IMR-90 (cell line): Measurements from ENCODE around the gene SLC2A10. TPM values are rescaled to one million over a fixed set of nuclear protein-coding genes. Genes with fewer than 3 reads are reported as not detected.

Experiments
- ATAC-seq: fragments of 200-7000 bp; cut with Tn5 transposase; 2 replicates; pipeline ENCODE4 v1.9.1; 2020; ENCODE audit warnings: low read depth, mild to moderate bottlenecking, moderate library complexity
- BruUV-seq: library from RNA; stranded (reverse); fragments of 400-500 nt; replicated peaks from 2 replicates; lab custom pipeline; 2021; lab: Mats Ljungman, UMichigan
- CTCF ChIA-PET: fragments of 300-600 bp; formaldehyde crosslinking; extraction: SDS; loops from one replicate; lab custom pipeline; 2021; ENCODE audit warnings: antibody characterized with exemption; lab: Yijun Ruan, JAX
- POLR2A ChIA-PET: fragments of 300-600 bp; sonication (Branson Sonifier 250); formaldehyde crosslinking; loops from one replicate; lab custom pipeline; 2022; ENCODE audit warnings: antibody characterized with exemption; ENCODE audit not compliant: unreplicated experiment; lab: Charles Lee
- DNase-seq: peaks from one replicate; pipeline ENCODE4 v3.0.0; 2013
- H2AFZ ChIP-seq: replicated peaks from 2 replicates; pipeline ENCODE3; 2013; ENCODE audit warnings: low read length, mild to moderate bottlenecking; ENCODE audit not compliant: poor library complexity
- H2AK5ac ChIP-seq: 2 replicates; pipeline ENCODE4 v1.6.1; 2013; ENCODE audit warnings: low read depth, low read length, inconsistent platforms
- H2AK9ac ChIP-seq: replicated peaks from 2 replicates; pipeline ENCODE3; 2013; ENCODE audit warnings: mild to moderate bottlenecking, low read depth, low read length, moderate library complexity; ENCODE audit not compliant: poor library complexity
- H2BK120ac ChIP-seq: 2 replicates; pipeline ENCODE4 v1.6.1; 2013; ENCODE audit warnings: low read depth, low read length, inconsistent platforms
- H2BK15ac ChIP-seq: 3 replicates; pipeline ENCODE4 v1.6.1; 2013; ENCODE audit warnings: low read depth, low read length, inconsistent platforms
- H2BK20ac ChIP-seq: 2 replicates; pipeline ENCODE4 v1.6.1; 2013; ENCODE audit warnings: low read depth, mild to moderate bottlenecking, inconsistent platforms, low read length, moderate library complexity
- H2BK5ac ChIP-seq: 2 replicates; pipeline ENCODE4 v1.6.1; 2013; ENCODE audit warnings: mild to moderate bottlenecking, low read depth, low read length, inconsistent platforms; ENCODE audit not compliant: poor library complexity, severe bottlenecking
- H3K14ac ChIP-seq: replicated peaks from 2 replicates; pipeline ENCODE4 v1.6.1; 2013; ENCODE audit warnings: low read depth, low read length, inconsistent platforms
- H3K18ac ChIP-seq: 2 replicates; pipeline ENCODE4 v1.6.1; 2013; ENCODE audit warnings: low read depth, low read length, control low read depth
- H3K23ac ChIP-seq: 2 replicates; pipeline ENCODE4 v1.6.1; 2013; ENCODE audit warnings: low read depth, low read length, inconsistent platforms
- H3K27ac ChIP-seq: 2 replicates; pipeline ENCODE4 v1.5.1; 2013; ENCODE audit warnings: mild to moderate bottlenecking, control low read depth, low read length; ENCODE audit not compliant: insufficient read depth
- H3K27me3 ChIP-seq: 2 replicates; pipeline ENCODE4 v1.6.1; 2013; ENCODE audit warnings: low read length; ENCODE audit not compliant: control insufficient read depth, insufficient read depth
- H3K36me3 ChIP-seq: 2 replicates; pipeline ENCODE4 v1.6.1; 2013; ENCODE audit warnings: low read length, mixed read lengths; ENCODE audit not compliant: control insufficient read depth, insufficient read depth
- H3K4ac ChIP-seq: 2 replicates; pipeline ENCODE4 v1.6.1; 2013; ENCODE audit warnings: low read depth, low read length, inconsistent platforms
- H3K4me1 ChIP-seq: 2 replicates; pipeline ENCODE4 v1.6.1; 2013; ENCODE audit warnings: low read length, mixed read lengths; ENCODE audit not compliant: control insufficient read depth, insufficient read depth
- H3K4me2 ChIP-seq: 2 replicates; pipeline ENCODE4 v1.6.1; 2013; ENCODE audit warnings: low read depth, mild to moderate bottlenecking, control low read depth, low read length, moderate library complexity
- H3K4me3 ChIP-seq: 2 replicates; pipeline ENCODE4 v1.5.1; 2013; ENCODE audit warnings: low read depth, mild to moderate bottlenecking, control low read depth, low read length, moderate library complexity; ENCODE audit not compliant: insufficient read depth
- H3K56ac ChIP-seq: 2 replicates; pipeline ENCODE4 v1.6.1; 2013; ENCODE audit warnings: low read length, inconsistent platforms; ENCODE audit not compliant: insufficient read depth; ENCODE audit errors: extremely low read depth
- H3K79me1 ChIP-seq, 2 experiments: 2 replicates each; pipeline ENCODE4 v1.6.1; 2013; ENCODE audit warnings: low read length in 2 of 2, inconsistent platforms in 1 of 2, low read depth in 1 of 2
- H3K9ac ChIP-seq: 2 replicates; pipeline ENCODE4 v1.6.1; 2013; ENCODE audit warnings: low read depth, low read length, control low read depth
- H3K9me1 ChIP-seq: 2 replicates; pipeline ENCODE4 v1.6.1; 2013; ENCODE audit warnings: low read length, inconsistent platforms; ENCODE audit not compliant: insufficient read depth
- H3K9me3 ChIP-seq: 2 replicates; pipeline ENCODE4 v1.6.1; 2013; ENCODE audit warnings: low read length; ENCODE audit not compliant: control insufficient read depth, insufficient read depth
- H4K20me1 ChIP-seq: 2 replicates; pipeline ENCODE4 v1.6.1; 2013; ENCODE audit warnings: low read length, inconsistent platforms; ENCODE audit not compliant: insufficient read depth
- H4K5ac ChIP-seq: 2 replicates; pipeline ENCODE4 v1.6.1; 2013; ENCODE audit warnings: mild to moderate bottlenecking, low read depth, low read length, control low read depth
- H4K8ac ChIP-seq, 2 experiments: 2 replicates each; pipeline ENCODE4 v1.6.1; 2013; ENCODE audit warnings: low read depth in 2 of 2, low read length in 2 of 2, control low read depth in 1 of 2, inconsistent platforms in 1 of 2
- H4K91ac ChIP-seq: 2 replicates; pipeline ENCODE4 v1.6.1; 2013; ENCODE audit warnings: low read depth, low read length, inconsistent platforms; ENCODE audit not compliant: insufficient read depth
- BHLHE40 ChIP-seq: fragments of 150-350 bp; IDR thresholded peaks from 2 replicates; pipeline ENCODE4 v1.6.1; 2016; ENCODE audit warnings: mild to moderate bottlenecking, low read depth, low read length
- CEBPB ChIP-seq: IDR thresholded peaks from 2 replicates; pipeline ENCODE4 v1.6.1; 2012; ENCODE audit warnings: low read depth, low read length, improper control_type of control experiment
- MAZ ChIP-seq: IDR thresholded peaks from 2 replicates; pipeline ENCODE4 v1.6.1; 2012; ENCODE audit warnings: low read depth, mild to moderate bottlenecking, low read length, improper control_type of control experiment, moderate library complexity, borderline replicate concordance
- NFE2L2 ChIP-seq: fragments of 150-350 bp; IDR thresholded peaks from 2 replicates; pipeline ENCODE4 v1.6.1; 2016; ENCODE audit warnings: low read depth, mild to moderate bottlenecking, low read length
- POLR2A ChIP-seq: IDR thresholded peaks from 2 replicates; pipeline ENCODE4 v1.6.1; 2012; ENCODE audit warnings: mild to moderate bottlenecking, low read depth, low read length
- SMC3 ChIP-seq: fragments of 150-350 bp; IDR thresholded peaks from 2 replicates; pipeline ENCODE4 v1.6.1; 2016; ENCODE audit warnings: low read depth, mild to moderate bottlenecking, antibody characterized with exemption, low read length, moderate library complexity
- WGBS, 2 experiments: methylation state at CpG; one replicate each; pipeline versions ENCODE4 v1.1.5 to v1.1.7; 2013; ENCODE audit warnings: missing lambda C conversion rate in 2 of 2; ENCODE audit not compliant: insufficient read length in 1 of 2; ENCODE audit errors: extremely low coverage in 2 of 2; 5-methylcytosine and 5-hydroxymethylcytosine counted together
- dilution Hi-C: fragments of 300-500 bp; cut with HindIII; formaldehyde crosslinking; loops from one replicate; pipeline ENCODE4 v1.14.3; 2018; ENCODE audit warnings: low sequenced_read_pairs; ENCODE audit not compliant: unreplicated experiment
- in situ Hi-C: fragments of 300-500 bp; cut with MboI; formaldehyde crosslinking; loops from 3 replicates; pipeline ENCODE4 v1.14.3; 2019; ENCODE audit warnings: low sequenced_read_pairs, inconsistent platforms, mixed read lengths
- intact Hi-C: fragments of 100-400 bp; cut with micrococcal nuclease; formaldehyde crosslinking; loops from 2 replicates; pipeline ENCODE4 v1.10.0; 2022
- polyA plus RNA-seq, 3 experiments: library from polyadenylated mRNA; depleted of rRNA; stranded (reverse); fragments of >200 nt; gene quantifications; 2 replicates each; pipeline ENCODE4 v1.2.3, GENCODE V29; 2012; ENCODE audit warnings: low replicate concordance in 1 of 3
- total RNA-seq: library from RNA; depleted of rRNA; stranded (reverse); fragments of >200 nt; gene quantifications from 2 replicates; pipeline ENCODE4 v1.2.3, GENCODE V29; 2012
- TF ChIP-seq, protein P1 (sequence below): conservative IDR thresholded peaks from 2 replicates; pipeline ENCODE4 v1.5.1; 2012; ENCODE audit warnings: mild to moderate bottlenecking, low read depth, low read length, improper control_type of control experiment

The SLC2A10 gene
- total and polyA plus RNA-seq, 2 of the 4 experiments (the other 2 are of a cell fraction): 15.2 to 22.0 TPM

DNA sequence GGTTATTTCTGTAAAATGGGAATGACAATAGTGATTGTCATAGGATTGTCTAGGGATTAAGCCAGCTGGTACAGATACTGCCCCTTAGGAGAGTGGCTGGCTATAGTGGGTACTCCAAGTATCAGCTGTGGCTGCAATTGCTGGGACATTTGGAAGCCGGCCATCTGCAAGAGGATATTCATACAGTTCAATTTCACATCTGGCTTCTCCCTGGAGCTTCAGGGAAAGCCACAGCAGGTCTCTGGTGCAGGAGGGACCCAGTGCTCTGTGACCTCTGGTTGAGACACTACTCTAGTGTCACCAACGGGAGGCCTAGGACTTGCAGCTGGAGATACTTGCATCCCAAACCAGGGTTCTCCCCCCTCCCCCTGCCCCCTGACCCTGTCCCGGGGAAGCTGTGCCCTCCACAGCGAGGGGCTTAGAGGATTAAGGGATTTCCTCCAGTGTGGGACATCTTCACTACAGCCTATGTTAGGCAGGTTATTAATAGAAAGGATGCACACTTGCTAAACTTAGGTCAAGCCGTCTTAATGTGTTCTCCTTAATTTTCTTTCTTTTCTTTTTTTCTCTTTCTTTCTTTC is 2.7 kb downstream of the SLC2A10 start:
- TF ChIP-seq POLR2A (no peak), BHLHE40 (no peak), NFE2L2 (no peak), MAZ (no peak), SMC3 (no peak), CEBPB (no peak)
- TF ChIP-seq, protein P1, sequence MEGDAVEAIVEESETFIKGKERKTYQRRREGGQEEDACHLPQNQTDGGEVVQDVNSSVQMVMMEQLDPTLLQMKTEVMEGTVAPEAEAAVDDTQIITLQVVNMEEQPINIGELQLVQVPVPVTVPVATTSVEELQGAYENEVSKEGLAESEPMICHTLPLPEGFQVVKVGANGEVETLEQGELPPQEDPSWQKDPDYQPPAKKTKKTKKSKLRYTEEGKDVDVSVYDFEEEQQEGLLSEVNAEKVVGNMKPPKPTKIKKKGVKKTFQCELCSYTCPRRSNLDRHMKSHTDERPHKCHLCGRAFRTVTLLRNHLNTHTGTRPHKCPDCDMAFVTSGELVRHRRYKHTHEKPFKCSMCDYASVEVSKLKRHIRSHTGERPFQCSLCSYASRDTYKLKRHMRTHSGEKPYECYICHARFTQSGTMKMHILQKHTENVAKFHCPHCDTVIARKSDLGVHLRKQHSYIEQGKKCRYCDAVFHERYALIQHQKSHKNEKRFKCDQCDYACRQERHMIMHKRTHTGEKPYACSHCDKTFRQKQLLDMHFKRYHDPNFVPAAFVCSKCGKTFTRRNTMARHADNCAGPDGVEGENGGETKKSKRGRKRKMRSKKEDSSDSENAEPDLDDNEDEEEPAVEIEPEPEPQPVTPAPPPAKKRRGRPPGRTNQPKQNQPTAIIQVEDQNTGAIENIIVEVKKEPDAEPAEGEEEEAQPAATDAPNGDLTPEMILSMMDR: no peak
- H3K79me1 ChIP-seq: peaks cover 35 to 78% of the 10 kb centered on the region in 2 experiments
- H3K27ac ChIP-seq: no peak overlapping the region
- no peak overlapping the region for H4K5ac ChIP-seq
- no peak overlapping the region for H2BK5ac ChIP-seq
- peak overlapping the region; percentile 6; the same call in 1 of the 2 replicates for H3K4me2 ChIP-seq
- no peak overlapping the region for H2BK120ac ChIP-seq
- no TSS peak for BruUV-seq
- CTCF ChIA-PET: no interaction called here
- peaks cover 26% of the 10 kb centered on the region for H3K4me1 ChIP-seq
- no CpG with 5 or more reads among the region's 5 CpGs for WGBS, 2 experiments
- no peak overlapping the region for H2AK5ac ChIP-seq
- H3K14ac ChIP-seq: no peak overlapping the region
- in situ Hi-C loops (no loop called here), intact Hi-C loops (no loop called here), dilution Hi-C loops (no loop called here)
- H2BK20ac ChIP-seq: no peak overlapping the region
- peaks cover 10% of the 10 kb centered on the region; the same call in 1 of the 2 replicates for H4K20me1 ChIP-seq
- no peak overlapping the region for H2AK9ac ChIP-seq
- H3K9me3 ChIP-seq: no peaks in the 10 kb centered on the region
- peaks cover 6% of the 10 kb centered on the region; the same call in 1 of the 2 replicates for H3K36me3 ChIP-seq
- no peak overlapping the region for H2AFZ ChIP-seq
- H3K4ac ChIP-seq: no peak overlapping the region
- no peak for ATAC-seq
- POLR2A ChIA-PET: no interaction called here
- no peak overlapping the region for H3K18ac ChIP-seq
- H4K91ac ChIP-seq: no peak overlapping the region
- H3K56ac ChIP-seq: no peak overlapping the region
- peaks cover 54% of the 10 kb centered on the region for H3K9me1 ChIP-seq
- H3K4me3 ChIP-seq: no peak overlapping the region
- H2BK15ac ChIP-seq: no peak overlapping the region
- no peak overlapping the region for H4K8ac ChIP-seq
- no peak overlapping the region for H3K23ac ChIP-seq
- no peak overlapping the region for H3K9ac ChIP-seq
- no peaks in the 10 kb centered on the region for H3K27me3 ChIP-seq
- no peak for DNase-seq
